ENCODE measurements around the gene LMO4. TPM values are rescaled to one million over a fixed set of nuclear protein-coding genes. Genes with fewer than 3 reads are reported as not detected.

Gene LMO4
- total RNA-seq, 1 donor from 2014 or later = 33.9 TPM

DNA sequence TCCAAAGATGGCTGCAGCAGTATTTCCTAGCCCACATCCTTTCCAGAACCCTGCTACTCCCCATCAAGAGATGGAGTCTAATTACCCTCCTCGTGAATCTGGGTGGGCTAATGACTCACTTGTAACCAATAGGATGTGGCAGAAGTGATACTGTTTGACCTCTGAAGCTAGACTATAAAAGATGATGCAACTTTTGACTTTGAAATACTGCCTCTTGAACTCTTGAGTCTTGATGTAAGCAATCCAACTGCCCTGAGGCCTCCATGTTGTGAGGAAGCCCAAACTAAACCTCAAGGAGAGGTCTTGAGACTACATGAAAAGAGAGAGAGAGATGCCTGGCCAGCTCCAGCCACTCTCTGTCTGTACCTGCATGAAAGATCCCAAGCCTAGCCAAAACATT is 29.5 kb downstream of the LMO4 start:
- Histone ChIP-seq H3K4me3 (ENCODE audit: low read length in 3 of 3) (no peak overlapping the region), H3K27me3 (ENCODE audit: control insufficient read depth in 3 of 3, insufficient read depth in 3 of 3, low read length in 3 of 3) (no peaks in the 10 kb centered on the region), H3K36me3 (ENCODE audit: control insufficient read depth in 3 of 3, insufficient read depth in 3 of 3, low read length in 3 of 3) (no peaks in the 10 kb centered on the region), H3K4me1 (ENCODE audit: control insufficient read depth in 3 of 3, insufficient read depth in 3 of 3, low read length in 3 of 3) (no peaks in the 10 kb centered on the region), H3K9me3 (ENCODE audit: control insufficient read depth in 3 of 3, low read length in 3 of 3) (no peaks in the 10 kb centered on the region), H3K9ac (ENCODE audit: low read depth in 1 of 3, low read length in 3 of 3) (no peak overlapping the region), H3K27ac (ENCODE audit: low read depth, low read length) (no peak overlapping the region)

GRCh38 chr1:87359586-87359985 is 30.9 kb downstream of the LMO4 start:
- H3K27ac ChIP-seq (ENCODE audit: low read depth, low read length) = no peak overlapping the region
- no peak overlapping the region for H3K4me3 ChIP-seq (ENCODE audit: low read length in 3 of 3)
- no peaks in the 10 kb centered on the region for H3K27me3 ChIP-seq (ENCODE audit: control insufficient read depth in 3 of 3, insufficient read depth in 3 of 3, low read length in 3 of 3)
- no peaks in the 10 kb centered on the region for H3K36me3 ChIP-seq (ENCODE audit: control insufficient read depth in 3 of 3, insufficient read depth in 3 of 3, low read length in 3 of 3)
- no peaks in the 10 kb centered on the region for H3K9me3 ChIP-seq (ENCODE audit: control insufficient read depth in 3 of 3, low read length in 3 of 3)
- no peak overlapping the region for H3K9ac ChIP-seq (ENCODE audit: low read depth in 1 of 3, low read length in 3 of 3)
- H3K4me1 ChIP-seq (ENCODE audit: control insufficient read depth in 3 of 3, insufficient read depth in 3 of 3, low read length in 3 of 3) = no peaks in the 10 kb centered on the region

DNA sequence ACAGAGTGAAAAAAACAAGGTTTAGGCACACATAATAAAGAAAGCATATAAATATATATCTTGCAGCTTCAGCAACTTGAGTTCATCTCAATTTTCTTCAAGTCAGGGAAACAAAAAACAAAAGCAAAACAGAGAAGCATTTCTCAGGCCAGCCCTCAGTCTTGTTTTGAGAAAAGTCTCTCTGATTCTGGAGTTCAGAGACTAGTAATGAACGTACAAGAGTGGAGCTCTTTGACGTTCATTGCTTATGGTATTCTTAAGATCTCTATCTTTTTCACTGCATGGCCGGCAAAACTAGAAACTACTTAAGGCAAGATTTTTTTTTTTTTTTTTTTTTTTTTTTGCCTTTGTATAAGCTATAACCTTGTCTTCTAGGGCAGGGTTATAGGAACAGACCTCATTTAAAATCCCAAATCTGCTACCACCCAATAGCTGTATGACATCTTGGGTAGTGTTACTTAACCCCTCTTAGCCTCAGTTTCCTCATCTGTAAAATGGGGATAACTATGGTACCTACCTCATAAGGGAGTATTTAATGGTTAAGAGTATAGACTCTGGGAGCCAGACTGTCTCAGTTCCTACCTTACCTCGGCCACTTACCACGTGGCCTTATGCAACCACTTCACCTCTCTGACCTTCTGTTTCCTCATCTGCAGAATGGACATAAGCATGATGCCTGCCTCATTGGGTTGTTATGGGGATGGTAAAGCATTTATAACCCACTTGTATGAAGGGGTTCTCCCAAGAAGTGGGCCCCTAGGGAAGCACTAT is 33.6 kb downstream of the LMO4 start:
- no peaks in the 10 kb centered on the region for H3K27me3 ChIP-seq (ENCODE audit: control insufficient read depth in 3 of 3, insufficient read depth in 3 of 3, low read length in 3 of 3)
- H3K4me1 ChIP-seq (ENCODE audit: control insufficient read depth in 3 of 3, insufficient read depth in 3 of 3, low read length in 3 of 3) = no peaks in the 10 kb centered on the region
- H3K36me3 ChIP-seq (ENCODE audit: control insufficient read depth in 3 of 3, insufficient read depth in 3 of 3, low read length in 3 of 3) = no peaks in the 10 kb centered on the region
- H3K9ac ChIP-seq (ENCODE audit: low read depth in 1 of 3, low read length in 3 of 3) = no peak overlapping the region
- H3K4me3 ChIP-seq (ENCODE audit: low read length in 3 of 3) = no peak overlapping the region
- H3K9me3 ChIP-seq (ENCODE audit: control insufficient read depth in 3 of 3, low read length in 3 of 3) = no peaks in the 10 kb centered on the region
- H3K27ac ChIP-seq (ENCODE audit: low read depth, low read length) = no peak overlapping the region

GRCh38 chr1:87362834-87363426 is 34.2 kb downstream of the LMO4 start:
- H3K9ac ChIP-seq (ENCODE audit: low read depth in 1 of 3, low read length in 3 of 3) = no peak overlapping the region

GRCh38 chr1:87367549-87367948 is 38.9 kb downstream of the LMO4 start:
- no peak overlapping the region for H3K9ac ChIP-seq (ENCODE audit: low read depth in 1 of 3, low read length in 3 of 3)
- H3K36me3 ChIP-seq (ENCODE audit: control insufficient read depth in 3 of 3, insufficient read depth in 3 of 3, low read length in 3 of 3) = no peaks in the 10 kb centered on the region
- H3K4me3 ChIP-seq (ENCODE audit: low read length in 3 of 3) = no peak overlapping the region
- H3K27me3 ChIP-seq (ENCODE audit: control insufficient read depth in 3 of 3, insufficient read depth in 3 of 3, low read length in 3 of 3) = no peaks in the 10 kb centered on the region
- no peaks in the 10 kb centered on the region for H3K9me3 ChIP-seq (ENCODE audit: control insufficient read depth in 3 of 3, low read length in 3 of 3)
- H3K27ac ChIP-seq (ENCODE audit: low read depth, low read length) = no peak overlapping the region
- no peaks in the 10 kb centered on the region for H3K4me1 ChIP-seq (ENCODE audit: control insufficient read depth in 3 of 3, insufficient read depth in 3 of 3, low read length in 3 of 3)

More at GRCh38 chr1:87362834-87363426, 34.2 kb downstream of the LMO4 start:
- Histone ChIP-seq H3K4me3 (ENCODE audit: low read length in 3 of 3) (no peak overlapping the region), H3K9me3 (ENCODE audit: control insufficient read depth in 3 of 3, low read length in 3 of 3) (no peaks in the 10 kb centered on the region), H3K27ac (ENCODE audit: low read depth, low read length) (no peak overlapping the region), H3K36me3 (ENCODE audit: control insufficient read depth in 3 of 3, insufficient read depth in 3 of 3, low read length in 3 of 3) (no peaks in the 10 kb centered on the region), H3K4me1 (ENCODE audit: control insufficient read depth in 3 of 3, insufficient read depth in 3 of 3, low read length in 3 of 3) (no peaks in the 10 kb centered on the region), H3K27me3 (ENCODE audit: control insufficient read depth in 3 of 3, insufficient read depth in 3 of 3, low read length in 3 of 3) (no peaks in the 10 kb centered on the region)

- H3K9me3 ChIP-seq (ENCODE audit: control insufficient read depth in 3 of 3, low read length in 3 of 3) = no peaks in the 10 kb centered on the region
- no peaks in the 10 kb centered on the region for H3K36me3 ChIP-seq (ENCODE audit: control insufficient read depth in 3 of 3, insufficient read depth in 3 of 3, low read length in 3 of 3)
- H3K4me3 ChIP-seq (ENCODE audit: low read length in 3 of 3) = no peak overlapping the region
- no peak overlapping the region for H3K27ac ChIP-seq (ENCODE audit: low read depth, low read length)
- no peaks in the 10 kb centered on the region for H3K27me3 ChIP-seq (ENCODE audit: control insufficient read depth in 3 of 3, insufficient read depth in 3 of 3, low read length in 3 of 3)
- no peaks in the 10 kb centered on the region for H3K4me1 ChIP-seq (ENCODE audit: control insufficient read depth in 3 of 3, insufficient read depth in 3 of 3, low read length in 3 of 3)
- H3K9ac ChIP-seq (ENCODE audit: low read depth in 1 of 3, low read length in 3 of 3) = no peak overlapping the region
Observed at GRCh38 chr1:87368907-87369306, 40.2 kb downstream of the LMO4 start.

DNA sequence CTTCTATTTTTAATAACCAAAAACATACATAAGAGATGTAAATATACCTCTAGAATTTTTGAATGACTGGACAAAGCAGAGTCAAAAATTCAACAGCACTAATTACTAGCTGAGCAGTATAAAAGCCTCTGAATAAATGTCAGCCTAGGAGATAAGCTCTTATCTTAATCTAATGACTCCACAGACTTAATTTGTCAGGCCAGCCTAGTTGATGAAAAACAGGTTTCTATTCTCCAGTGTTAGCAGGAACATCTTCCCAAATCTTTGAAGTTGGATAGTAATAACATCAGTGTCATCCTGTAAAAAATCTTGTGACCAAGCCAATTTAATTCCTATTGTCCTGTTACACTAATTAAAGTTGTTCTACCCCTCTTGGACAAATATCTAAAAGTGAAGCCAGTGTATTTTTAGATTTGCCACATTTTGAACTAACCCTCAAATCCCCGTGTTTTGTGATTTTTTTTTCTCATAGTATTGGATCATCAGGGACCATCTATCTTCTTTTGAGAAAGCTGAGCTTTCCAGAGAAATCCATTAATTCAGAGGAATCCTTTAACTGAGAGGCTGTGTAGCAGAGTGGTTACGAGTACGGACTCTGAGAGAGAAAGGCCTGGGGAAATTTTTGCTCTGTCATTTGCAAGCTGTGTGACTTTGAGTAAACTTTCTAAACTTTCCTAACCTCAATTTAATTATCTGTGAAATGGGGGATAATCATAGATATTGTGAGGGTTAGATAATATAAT is 41.2 kb downstream of the LMO4 start:
- no peak overlapping the region for H3K9ac ChIP-seq (ENCODE audit: low read depth in 1 of 3, low read length in 3 of 3)
- no peak overlapping the region for H3K27ac ChIP-seq (ENCODE audit: low read depth, low read length)
- no peaks in the 10 kb centered on the region for H3K27me3 ChIP-seq (ENCODE audit: control insufficient read depth in 3 of 3, insufficient read depth in 3 of 3, low read length in 3 of 3)
- no peak overlapping the region for H3K4me3 ChIP-seq (ENCODE audit: low read length in 3 of 3)
- H3K4me1 ChIP-seq (ENCODE audit: control insufficient read depth in 3 of 3, insufficient read depth in 3 of 3, low read length in 3 of 3) = no peaks in the 10 kb centered on the region
- H3K9me3 ChIP-seq (ENCODE audit: control insufficient read depth in 3 of 3, low read length in 3 of 3) = no peaks in the 10 kb centered on the region
- H3K36me3 ChIP-seq (ENCODE audit: control insufficient read depth in 3 of 3, insufficient read depth in 3 of 3, low read length in 3 of 3) = no peaks in the 10 kb centered on the region

DNA sequence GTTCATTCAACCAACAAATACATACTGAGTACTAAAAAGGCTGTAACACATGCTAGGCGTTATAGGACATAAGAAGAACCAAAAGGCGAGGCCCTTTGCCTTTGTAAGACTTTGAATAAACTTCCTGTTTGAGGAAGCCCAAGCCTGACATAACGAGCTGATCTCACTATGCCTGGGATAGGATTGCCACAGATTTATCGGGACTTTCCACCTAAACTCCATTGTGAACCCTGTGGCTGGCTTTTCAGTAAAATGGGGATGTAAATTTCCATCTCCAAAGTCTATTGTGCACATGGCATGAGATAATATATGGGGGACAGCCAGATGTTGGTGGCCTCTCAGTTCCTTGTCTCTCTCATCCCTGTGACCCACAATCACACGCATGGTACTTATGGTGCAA is 41.9 kb downstream of the LMO4 start:
- no peaks in the 10 kb centered on the region for H3K4me1 ChIP-seq (ENCODE audit: control insufficient read depth in 3 of 3, insufficient read depth in 3 of 3, low read length in 3 of 3)
- no peaks in the 10 kb centered on the region for H3K27me3 ChIP-seq (ENCODE audit: control insufficient read depth in 3 of 3, insufficient read depth in 3 of 3, low read length in 3 of 3)
- no peak overlapping the region for H3K4me3 ChIP-seq (ENCODE audit: low read length in 3 of 3)
- no peak overlapping the region for H3K27ac ChIP-seq (ENCODE audit: low read depth, low read length)
- no peak overlapping the region for H3K9ac ChIP-seq (ENCODE audit: low read depth in 1 of 3, low read length in 3 of 3)
- no peaks in the 10 kb centered on the region for H3K9me3 ChIP-seq (ENCODE audit: control insufficient read depth in 3 of 3, low read length in 3 of 3)
- no peaks in the 10 kb centered on the region for H3K36me3 ChIP-seq (ENCODE audit: control insufficient read depth in 3 of 3, insufficient read depth in 3 of 3, low read length in 3 of 3)

- H3K9me3 ChIP-seq (ENCODE audit: control insufficient read depth in 3 of 3, low read length in 3 of 3) = no peaks in the 10 kb centered on the region
- H3K4me1 ChIP-seq (ENCODE audit: control insufficient read depth in 3 of 3, insufficient read depth in 3 of 3, low read length in 3 of 3) = no peaks in the 10 kb centered on the region
- no peaks in the 10 kb centered on the region for H3K27me3 ChIP-seq (ENCODE audit: control insufficient read depth in 3 of 3, insufficient read depth in 3 of 3, low read length in 3 of 3)
- no peak overlapping the region for H3K9ac ChIP-seq (ENCODE audit: low read depth in 1 of 3, low read length in 3 of 3)
- H3K27ac ChIP-seq (ENCODE audit: low read depth, low read length) = no peak overlapping the region
- no peak overlapping the region for H3K4me3 ChIP-seq (ENCODE audit: low read length in 3 of 3)
- H3K36me3 ChIP-seq (ENCODE audit: control insufficient read depth in 3 of 3, insufficient read depth in 3 of 3, low read length in 3 of 3) = no peaks in the 10 kb centered on the region
Observed at GRCh38 chr1:87379306-87379705, 50.6 kb downstream of the LMO4 start.

DNA sequence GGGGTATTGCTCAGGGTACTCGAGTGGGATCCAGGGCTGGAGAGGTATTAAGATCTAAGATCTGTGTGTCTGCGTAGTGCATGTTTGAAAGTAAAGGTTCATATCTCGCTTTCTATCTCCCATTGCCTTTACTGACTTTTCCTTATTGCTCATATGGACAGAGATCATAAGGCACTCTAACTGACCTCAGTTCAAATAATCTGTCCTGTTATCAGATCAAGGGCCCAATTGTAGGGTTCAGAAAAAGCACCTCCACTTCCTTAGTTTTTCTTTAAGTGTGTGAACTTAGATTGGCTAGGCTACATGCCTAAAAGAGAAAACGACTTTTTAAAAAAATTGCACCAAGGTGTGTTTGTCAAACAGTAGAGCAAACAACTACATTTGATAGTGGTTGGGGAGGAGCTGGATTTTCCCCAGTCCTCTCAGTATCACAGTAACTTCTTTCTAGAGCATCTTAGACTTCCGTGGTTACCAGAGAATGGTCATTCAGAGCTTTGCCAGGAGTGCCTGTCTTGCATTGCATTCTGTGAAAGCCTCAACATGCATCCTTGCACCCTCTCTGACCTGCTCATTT is 57.6 kb downstream of the LMO4 start:
- Histone ChIP-seq H3K27ac (ENCODE audit: low read depth, low read length) (no peak overlapping the region), H3K36me3 (ENCODE audit: control insufficient read depth in 3 of 3, insufficient read depth in 3 of 3, low read length in 3 of 3) (no peaks in the 10 kb centered on the region), H3K9me3 (ENCODE audit: control insufficient read depth in 3 of 3, low read length in 3 of 3) (no peaks in the 10 kb centered on the region), H3K4me3 (ENCODE audit: low read length in 3 of 3) (no peak overlapping the region), H3K27me3 (ENCODE audit: control insufficient read depth in 3 of 3, insufficient read depth in 3 of 3, low read length in 3 of 3) (no peaks in the 10 kb centered on the region), H3K9ac (ENCODE audit: low read depth in 1 of 3, low read length in 3 of 3) (no peak overlapping the region), H3K4me1 (ENCODE audit: control insufficient read depth in 3 of 3, insufficient read depth in 3 of 3, low read length in 3 of 3) (no peaks in the 10 kb centered on the region)
